Fibroblast of lung (primary cell): Measurements from ENCODE around the gene NCKAP5. TPM values are rescaled to one million over a fixed set of nuclear protein-coding genes. Genes with fewer than 3 reads are reported as not detected.

Source experiments
- DNase-seq, 2 donors: peaks; one replicate each; pipeline versions ENCODE4 v3.0.0 to v3.0.0-alpha.2; 2010; ENCODE audit warnings: low read depth in 2 of 2
- H2AFZ ChIP-seq: 2 replicates; pipeline ENCODE4 v1.5.1; 2012; ENCODE audit warnings: low read length, control low read depth, inconsistent platforms
- H3K27ac ChIP-seq: 2 replicates; pipeline ENCODE4 v1.5.1; 2011; ENCODE audit warnings: low read length, control low read depth; ENCODE audit not compliant: insufficient read depth
- H3K27me3 ChIP-seq: 2 replicates; pipeline ENCODE4 v1.5.1; 2011; ENCODE audit warnings: mild to moderate bottlenecking, low read length; ENCODE audit not compliant: control insufficient read depth, insufficient read depth
- H3K36me3 ChIP-seq: 2 replicates; pipeline ENCODE4 v1.5.1; 2011; ENCODE audit warnings: low read length; ENCODE audit not compliant: control insufficient read depth, insufficient read depth
- H3K4me1 ChIP-seq: 2 replicates; pipeline ENCODE4 v1.5.1; 2011; ENCODE audit warnings: low read length; ENCODE audit not compliant: control insufficient read depth, insufficient read depth; ENCODE audit errors: extremely low read depth
- H3K4me2 ChIP-seq: 2 replicates; pipeline ENCODE4 v1.5.1; 2011; ENCODE audit warnings: low read length, control low read depth; ENCODE audit not compliant: insufficient read depth; ENCODE audit errors: extremely low read depth
- H3K4me3 ChIP-seq, 4 experiments: fragments of 200-600 bp in 1 of 4; sonication (generic) in 1 of 4; replicated peaks in 1 of 4; 2 replicates each; pipeline ENCODE4 v1.5.1; 2011 to 2016; ENCODE audit warnings: low read length in 4 of 4, low read depth in 3 of 4, mild to moderate bottlenecking in 3 of 4, control low read depth in 2 of 4, inconsistent platforms in 1 of 4, mixed read lengths in 1 of 4; ENCODE audit not compliant: insufficient read depth in 1 of 4; ENCODE audit errors: control extremely low read depth in 1 of 4
- H3K79me2 ChIP-seq: 2 replicates; pipeline ENCODE4 v1.5.1; 2012; ENCODE audit warnings: mild to moderate bottlenecking, low read length, inconsistent platforms; ENCODE audit not compliant: control insufficient read depth, insufficient read depth
- H3K9ac ChIP-seq: 2 replicates; pipeline ENCODE4 v1.5.1; 2011; ENCODE audit warnings: mild to moderate bottlenecking, low read length, control low read depth; ENCODE audit not compliant: insufficient read depth
- H3K9me3 ChIP-seq: 2 replicates; pipeline ENCODE4 v1.5.1; 2012; ENCODE audit warnings: low read depth, low read length; ENCODE audit not compliant: control insufficient read depth, insufficient read depth
- H4K20me1 ChIP-seq: 2 replicates; pipeline ENCODE4 v1.5.1; 2011; ENCODE audit warnings: low read length; ENCODE audit not compliant: control insufficient read depth, insufficient read depth; ENCODE audit errors: extremely low read depth
- CTCF ChIP-seq, 2 donors: IDR thresholded peaks in 1 of 2; conservative IDR thresholded peaks in 1 of 2; 1 replicate in 1 of 2; 2 replicates in 1 of 2; pipeline ENCODE4 v1.5.1; 2011 to 2012; ENCODE audit warnings: low read length in 2 of 2, control low read depth in 1 of 2, inconsistent platforms in 1 of 2, low read depth in 1 of 2, mild to moderate bottlenecking in 1 of 2
- EZH2 ChIP-seq: IDR thresholded peaks from 2 replicates; pipeline ENCODE4 v1.5.1; 2012; ENCODE audit warnings: low read length, control low read depth, mild to moderate bottlenecking; ENCODE audit errors: missing control alignments
- polyA plus RNA-seq, 2 donors: library from polyadenylated mRNA; depleted of rRNA in 1 of 2; stranded (reverse) in 1 of 2; unstranded in 1 of 2; fragments of >200 nt; gene quantifications; 2 replicates each; pipeline ENCODE4 v1.2.1, GENCODE V29; 2011 to 2012; ENCODE audit warnings: missing spikeins in 1 of 2
- total RNA-seq: library from RNA; depleted of rRNA; stranded (reverse); fragments of >200 nt; gene quantifications from 2 replicates; pipeline ENCODE4 v1.2.1, GENCODE V29; 2014

NCKAP5 gene
- total and polyA plus RNA-seq, 2 donors (not counting 1 experiment from before 2014, with no cell fraction given), result 2.6 to 6.2 TPM

- peak overlapping the region; percentile 82 for H3K4me2 ChIP-seq
- no peaks in the 10 kb centered on the region for H3K36me3 ChIP-seq
- H3K4me1 ChIP-seq, result peaks cover 7% of the 10 kb centered on the region
- no peaks in the 10 kb centered on the region for H4K20me1 ChIP-seq
- DNase-seq, result peak in 1 of 2 donors; percentile 54
- peak overlapping the region; percentile 23 for H3K9ac ChIP-seq
- no peak for TF ChIP-seq EZH2
- TF ChIP-seq CTCF (conservative IDR thresholded peaks at IDR 0.05 in 1 of 2, IDR thresholded peaks at IDR 0.05 in 1 of 2; ENCODE audit: low read depth in 1 of 2, low read length in 2 of 2), result no peak
- no peaks in the 10 kb centered on the region for H3K79me2 ChIP-seq
- peak overlapping the region; percentile 46 for H2AFZ ChIP-seq
- H3K9me3 ChIP-seq, result no peaks in the 10 kb centered on the region
- no peak overlapping the region for H3K27ac ChIP-seq
- peak overlapping the region; percentile 45 to 56 (median 50) for H3K4me3 ChIP-seq
- H3K27me3 ChIP-seq, result no peaks in the 10 kb centered on the region
These were observed 897.6 kb downstream of the NCKAP5 start for GRCh38 chr2:132670496-132671150.

GRCh38 chr2:132669908-132670495 lies 898.3 kb downstream of the NCKAP5 start, which contains the start of gene LYPD1:
Gene LYPD1, minus strand, starts transcription at chr2:132670205. Its CDS starts 273 bp downstream, at chr2:132669932.
- Histone ChIP-seq H3K27ac (no peak within 1 kb of the TSS), H3K36me3 (no peaks in the 10 kb centered on the region), H2AFZ (peak within 1 kb of the TSS; percentile 62), H3K9me3 (no peaks in the 10 kb centered on the region), H4K20me1 (no peaks in the 10 kb centered on the region), H3K4me1 (peaks cover 7% of the 10 kb centered on the region), H3K27me3 (no peaks in the 10 kb centered on the region), H3K79me2 (no peaks in the 10 kb centered on the region), H3K4me2 (peak within 1 kb of the TSS; percentile 82), H3K4me3 (peak within 1 kb of the TSS; percentile 45 to 56 (median 50)), H3K9ac (peak within 1 kb of the TSS; percentile 23)
- DNase-seq, result no peak
- TF ChIP-seq EZH2 (no peak), CTCF (conservative IDR thresholded peaks at IDR 0.05 in 1 of 2, IDR thresholded peaks at IDR 0.05 in 1 of 2; ENCODE audit: low read depth in 1 of 2, low read length in 2 of 2) (no peak)

- Histone ChIP-seq H3K27ac (no peak overlapping the region), H4K20me1 (no peaks in the 10 kb centered on the region), H3K4me2 (peak overlapping the region; percentile 82), H3K4me3 (peak overlapping the region; percentile 45 to 56 (median 47)), H3K9me3 (no peaks in the 10 kb centered on the region), H3K9ac (peak overlapping the region; percentile 16), H3K4me1 (peaks cover 7% of the 10 kb centered on the region), H3K79me2 (no peaks in the 10 kb centered on the region), H2AFZ (peak overlapping the region; percentile 62), H3K36me3 (no peaks in the 10 kb centered on the region), H3K27me3 (no peaks in the 10 kb centered on the region)
- TF ChIP-seq EZH2 (peak; percentile 26), CTCF (conservative IDR thresholded peaks at IDR 0.05 in 1 of 2, IDR thresholded peaks at IDR 0.05 in 1 of 2; ENCODE audit: low read depth in 1 of 2, low read length in 2 of 2) (no peak)
- peak; percentile 14 to 43 for DNase-seq
These were observed 899.0 kb downstream of the NCKAP5 start for GRCh38 chr2:132668987-132669907.
